Panc1 (cell line): Measurements from ENCODE around the gene GPAM. TPM values are rescaled to one million over a fixed set of nuclear protein-coding genes. Genes with fewer than 3 reads are reported as not detected.

ENCODE experiments used
- ATAC-seq: fragments of 200-7000 bp; cut with Tn5 transposase; 2 replicates; pipeline ENCODE4 v1.9.1; 2020; ENCODE audit warnings: mild to moderate bottlenecking, moderate library complexity
- BruUV-seq: library from RNA; stranded (reverse); fragments of 400-500 nt; replicated peaks from 2 replicates; lab custom pipeline; 2021; lab: Mats Ljungman, UMichigan
- CTCF ChIA-PET: fragments of 300-600 bp; sonication (Branson Sonifier 250); formaldehyde crosslinking; loops from one replicate; lab custom pipeline; 2022; ENCODE audit warnings: antibody characterized with exemption; lab: Charles Lee
- POLR2A ChIA-PET: fragments of 300-600 bp; sonication (Branson Sonifier 250); formaldehyde crosslinking; loops from one replicate; lab custom pipeline; 2022; ENCODE audit warnings: antibody characterized with exemption; lab: Charles Lee
- DNase-seq: peaks from one replicate; pipeline ENCODE4 v3.0.0-alpha.2; 2010; ENCODE audit warnings: low read depth, low spot score
- H3K27ac ChIP-seq: 2 replicates; pipeline ENCODE4 v1.5.1; 2011; ENCODE audit warnings: mild to moderate bottlenecking, low read length, inconsistent platforms
- H3K27me3 ChIP-seq: fragments of 200-500 bp; sonication (Bioruptor generic); 2 replicates; pipeline ENCODE4 v1.6.0; 2014; ENCODE audit warnings: low read length, inconsistent platforms; ENCODE audit not compliant: control insufficient read depth, insufficient read depth
- H3K36me3 ChIP-seq: fragments of 200-500 bp; sonication (Bioruptor generic); 2 replicates; pipeline ENCODE4 v1.5.1; 2014; ENCODE audit warnings: inconsistent platforms, mild to moderate bottlenecking, low read length, moderate library complexity; ENCODE audit not compliant: control insufficient read depth, insufficient read depth
- H3K4me1 ChIP-seq: 2 replicates; pipeline ENCODE4 v1.5.1; 2011; ENCODE audit warnings: inconsistent platforms, mild to moderate bottlenecking, low read length, moderate library complexity; ENCODE audit not compliant: control insufficient read depth, insufficient read depth
- H3K4me3 ChIP-seq, 2 experiments: 2 replicates each; pipeline ENCODE4 v1.5.1; 2011 to 2012; ENCODE audit warnings: low read depth in 2 of 2, low read length in 2 of 2, mild to moderate bottlenecking in 2 of 2, inconsistent platforms in 1 of 2, moderate library complexity in 1 of 2
- H3K9me3 ChIP-seq: fragments of 200-500 bp; sonication (Bioruptor generic); 2 replicates; pipeline ENCODE4 v1.5.1; 2014; ENCODE audit warnings: low read depth, mild to moderate bottlenecking, inconsistent platforms, low read length, moderate library complexity; ENCODE audit not compliant: control insufficient read depth, insufficient read depth
- POLR2AphosphoS5 ChIP-seq: IDR thresholded peaks from 2 replicates; pipeline ENCODE4 v1.6.1; 2012; ENCODE audit warnings: mild to moderate bottlenecking, low read depth, low read length, moderate library complexity
- SIN3A ChIP-seq: IDR thresholded peaks from 2 replicates; pipeline ENCODE4 v1.6.1; 2012; ENCODE audit warnings: low read depth, mild to moderate bottlenecking, low read length, moderate library complexity, borderline replicate concordance; ENCODE audit not compliant: insufficient read depth
- TCF7L2 ChIP-seq: IDR thresholded peaks from 2 replicates; pipeline ENCODE4 v1.6.1; 2011; ENCODE audit warnings: mild to moderate bottlenecking, low read depth, low read length, inconsistent platforms
- in situ Hi-C: cut with HindIII; loops from 2 replicates; pipeline ENCODE4 v1.10.0; 2016; ENCODE audit warnings: low sequenced_read_pairs, low pct_unique_long_range_greater_than_20kb
- intact Hi-C: fragments of 100-400 bp; cut with micrococcal nuclease; formaldehyde crosslinking; loops from one replicate; pipeline ENCODE4 v1.10.0; 2022; ENCODE audit not compliant: unreplicated experiment
- total RNA-seq: library from RNA; stranded (reverse); gene quantifications from one replicate; pipeline ENCODE4 v1.2.1, GENCODE V29; 2021; ENCODE audit not compliant: unreplicated experiment
- TF ChIP-seq, protein P1 (sequence below), 2 experiments: IDR thresholded peaks; 2 replicates each; pipeline ENCODE4 v1.6.1; 2011 to 2012; ENCODE audit warnings: low read depth in 2 of 2, control low read depth in 1 of 2, low read length in 1 of 2, mild to moderate bottlenecking in 1 of 2, moderate library complexity in 1 of 2; ENCODE audit not compliant: insufficient read depth in 1 of 2
- TF ChIP-seq, protein P2 (sequence below): fragments of 450-650 bp; IDR thresholded peaks from 2 replicates; pipeline ENCODE4 v1.5.1; 2017; ENCODE audit warnings: mild to moderate bottlenecking

GPAM gene
- total RNA-seq, 1 experiment from 2014 or later: 8.0 TPM

- Histone ChIP-seq H3K27ac (no peak overlapping the region), H3K4me3 (no peak overlapping the region), H3K4me1 (no peaks in the 10 kb centered on the region), H3K36me3 (no peaks in the 10 kb centered on the region), H3K27me3 (peaks cover 15% of the 10 kb centered on the region), H3K9me3 (no peaks in the 10 kb centered on the region)
- ATAC-seq (no peak), DNase-seq (no peak)
- intact Hi-C loops: no loop called here
- BruUV-seq: no TSS peak
- CTCF ChIA-PET: no interaction called here
- in situ Hi-C loops: no loop called here
- TF ChIP-seq SIN3A (no peak), POLR2AphosphoS5 (no peak), TCF7L2 (no peak)
- TF ChIP-seq, protein P1, sequence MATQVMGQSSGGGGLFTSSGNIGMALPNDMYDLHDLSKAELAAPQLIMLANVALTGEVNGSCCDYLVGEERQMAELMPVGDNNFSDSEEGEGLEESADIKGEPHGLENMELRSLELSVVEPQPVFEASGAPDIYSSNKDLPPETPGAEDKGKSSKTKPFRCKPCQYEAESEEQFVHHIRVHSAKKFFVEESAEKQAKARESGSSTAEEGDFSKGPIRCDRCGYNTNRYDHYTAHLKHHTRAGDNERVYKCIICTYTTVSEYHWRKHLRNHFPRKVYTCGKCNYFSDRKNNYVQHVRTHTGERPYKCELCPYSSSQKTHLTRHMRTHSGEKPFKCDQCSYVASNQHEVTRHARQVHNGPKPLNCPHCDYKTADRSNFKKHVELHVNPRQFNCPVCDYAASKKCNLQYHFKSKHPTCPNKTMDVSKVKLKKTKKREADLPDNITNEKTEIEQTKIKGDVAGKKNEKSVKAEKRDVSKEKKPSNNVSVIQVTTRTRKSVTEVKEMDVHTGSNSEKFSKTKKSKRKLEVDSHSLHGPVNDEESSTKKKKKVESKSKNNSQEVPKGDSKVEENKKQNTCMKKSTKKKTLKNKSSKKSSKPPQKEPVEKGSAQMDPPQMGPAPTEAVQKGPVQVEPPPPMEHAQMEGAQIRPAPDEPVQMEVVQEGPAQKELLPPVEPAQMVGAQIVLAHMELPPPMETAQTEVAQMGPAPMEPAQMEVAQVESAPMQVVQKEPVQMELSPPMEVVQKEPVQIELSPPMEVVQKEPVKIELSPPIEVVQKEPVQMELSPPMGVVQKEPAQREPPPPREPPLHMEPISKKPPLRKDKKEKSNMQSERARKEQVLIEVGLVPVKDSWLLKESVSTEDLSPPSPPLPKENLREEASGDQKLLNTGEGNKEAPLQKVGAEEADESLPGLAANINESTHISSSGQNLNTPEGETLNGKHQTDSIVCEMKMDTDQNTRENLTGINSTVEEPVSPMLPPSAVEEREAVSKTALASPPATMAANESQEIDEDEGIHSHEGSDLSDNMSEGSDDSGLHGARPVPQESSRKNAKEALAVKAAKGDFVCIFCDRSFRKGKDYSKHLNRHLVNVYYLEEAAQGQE (IDR thresholded peaks at IDR 0.05; ENCODE audit: insufficient read depth in 1 of 2, low read depth in 2 of 2, low read length in 1 of 2): no peak
- TF ChIP-seq, protein P2, sequence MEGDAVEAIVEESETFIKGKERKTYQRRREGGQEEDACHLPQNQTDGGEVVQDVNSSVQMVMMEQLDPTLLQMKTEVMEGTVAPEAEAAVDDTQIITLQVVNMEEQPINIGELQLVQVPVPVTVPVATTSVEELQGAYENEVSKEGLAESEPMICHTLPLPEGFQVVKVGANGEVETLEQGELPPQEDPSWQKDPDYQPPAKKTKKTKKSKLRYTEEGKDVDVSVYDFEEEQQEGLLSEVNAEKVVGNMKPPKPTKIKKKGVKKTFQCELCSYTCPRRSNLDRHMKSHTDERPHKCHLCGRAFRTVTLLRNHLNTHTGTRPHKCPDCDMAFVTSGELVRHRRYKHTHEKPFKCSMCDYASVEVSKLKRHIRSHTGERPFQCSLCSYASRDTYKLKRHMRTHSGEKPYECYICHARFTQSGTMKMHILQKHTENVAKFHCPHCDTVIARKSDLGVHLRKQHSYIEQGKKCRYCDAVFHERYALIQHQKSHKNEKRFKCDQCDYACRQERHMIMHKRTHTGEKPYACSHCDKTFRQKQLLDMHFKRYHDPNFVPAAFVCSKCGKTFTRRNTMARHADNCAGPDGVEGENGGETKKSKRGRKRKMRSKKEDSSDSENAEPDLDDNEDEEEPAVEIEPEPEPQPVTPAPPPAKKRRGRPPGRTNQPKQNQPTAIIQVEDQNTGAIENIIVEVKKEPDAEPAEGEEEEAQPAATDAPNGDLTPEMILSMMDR: no peak
- POLR2A ChIA-PET: no interaction called here
Observed at GRCh38 chr10:112216151-112216550, 32.6 kb upstream of the GPAM start.

DNA sequence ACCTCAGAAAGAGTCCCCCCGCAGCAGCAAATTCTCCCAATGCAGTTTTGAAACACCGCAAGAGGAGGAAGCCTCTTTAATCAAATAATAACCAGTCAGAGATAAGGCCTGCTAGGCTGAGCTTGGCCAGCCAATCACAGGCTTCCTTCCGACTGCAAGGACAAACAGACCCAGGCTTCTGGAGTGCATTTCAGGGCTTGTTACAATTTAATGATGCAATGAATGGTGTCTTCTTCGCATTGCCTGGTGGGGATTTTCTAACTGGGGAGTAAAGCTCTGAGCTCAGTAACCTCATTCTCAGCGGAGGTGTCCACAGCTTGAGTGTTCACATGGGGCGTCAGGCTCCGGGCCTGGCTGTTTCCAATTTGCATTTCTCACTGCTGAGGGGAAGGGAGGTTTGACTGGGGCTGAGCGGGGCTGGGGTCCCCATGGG, 31.8 kb upstream of the GPAM start:
- no peak for ATAC-seq
- CTCF ChIA-PET: no interaction called here
- Histone ChIP-seq H3K27ac (no peak overlapping the region), H3K9me3 (no peaks in the 10 kb centered on the region), H3K36me3 (no peaks in the 10 kb centered on the region), H3K4me3 (no peak overlapping the region), H3K4me1 (no peaks in the 10 kb centered on the region), H3K27me3 (peaks cover 15% of the 10 kb centered on the region)
- DNase-seq: no peak
- no TSS peak for BruUV-seq
- intact Hi-C loops: no loop called here
- in situ Hi-C loops: no loop called here
- no peak for TF ChIP-seq POLR2AphosphoS5
- no peak for TF ChIP-seq SIN3A
- TF ChIP-seq, protein P1 (IDR thresholded peaks at IDR 0.05; ENCODE audit: insufficient read depth in 1 of 2, low read depth in 2 of 2, low read length in 1 of 2): no peak
- TF ChIP-seq, protein P2: no peak
- no peak for TF ChIP-seq TCF7L2
- POLR2A ChIA-PET: no interaction called here
